HepG2 (cell line): Measurements from ENCODE around the gene MB21D2. TPM values are rescaled to one million over a fixed set of nuclear protein-coding genes. Genes with fewer than 3 reads are reported as not detected.

Experiments used
- ATAC-seq: fragments of 200-7000 bp; cut with Tn5 transposase; 3 replicates; pipeline ENCODE4 v1.9.1; 2020; ENCODE audit warnings: mild to moderate bottlenecking, moderate library complexity
- BruUV-seq: library from RNA; stranded (reverse); fragments of 400-500 nt; replicated peaks from 2 replicates; lab custom pipeline; 2021; lab: Mats Ljungman, UMichigan
- CTCF ChIA-PET: fragments of 300-600 bp; formaldehyde crosslinking; extraction: SDS; loops from one replicate; lab custom pipeline; 2021; ENCODE audit warnings: low total read pairs, inconsistent platforms, low intra/inter-chr PET ratio; lab: Yijun Ruan, JAX
- POLR2A ChIA-PET: fragments of 350-600 bp; sonication (Branson Sonifier 250); formaldehyde crosslinking; loops from one replicate; lab custom pipeline; 2020; ENCODE audit warnings: antibody characterized with exemption, inconsistent platforms; lab: Yijun Ruan, JAX
- DNase-seq: peaks from one replicate; pipeline ENCODE4 v3.0.0-alpha.2; 2015; ENCODE audit warnings: low spot score
- FAIRE-seq: peaks from 3 replicates; lab custom pipeline; 2011; peaks lifted over from hg19 to GRCh38; lab: Jason Lieb, UNC
- H2AFZ ChIP-seq: one replicate; pipeline ENCODE4 v1.6.1; 2011; ENCODE audit warnings: low read length, inconsistent platforms
- H3K27ac ChIP-seq: fragments of 300-600 bp; 3 replicates; pipeline ENCODE4 v1.8.0; 2011; ENCODE audit warnings: mixed run types, mild to moderate bottlenecking, mixed read lengths, low read length, inconsistent platforms; ENCODE audit not compliant: insufficient read depth; ENCODE audit errors: extremely low read length
- H3K27me3 ChIP-seq, 2 experiments: fragments of 200-600 bp in 1 of 2; 2 replicates in 1 of 2; 3 replicates in 1 of 2; pipeline versions ENCODE4 v1.6.0 to v1.8.0; 2011; ENCODE audit warnings: low read length in 2 of 2, mild to moderate bottlenecking in 2 of 2, moderate library complexity in 2 of 2, inconsistent platforms in 1 of 2; ENCODE audit not compliant: insufficient read depth in 2 of 2, control insufficient read depth in 1 of 2
- H3K36me3 ChIP-seq, 2 experiments: fragments of 200-600 bp in 1 of 2; replicated peaks in 1 of 2; 2 replicates in 1 of 2; 3 replicates in 1 of 2; pipeline versions ENCODE4 v1.5.1 to v1.8.0; 2011; ENCODE audit warnings: low read length in 2 of 2, inconsistent platforms in 1 of 2; ENCODE audit not compliant: insufficient read depth in 2 of 2, control insufficient read depth in 1 of 2
- H3K4me1 ChIP-seq: 2 replicates; pipeline ENCODE4 v1.5.1; 2012; ENCODE audit warnings: low read length, inconsistent platforms; ENCODE audit not compliant: insufficient read depth
- H3K4me2 ChIP-seq: 2 replicates; pipeline ENCODE4 v1.6.0; 2011; ENCODE audit warnings: low read depth, low read length, inconsistent platforms
- H3K4me3 ChIP-seq, 3 experiments: fragments of 200-600 bp in 1 of 3; sonication (generic), shearing (Covaris generic) in 1 of 3; replicated peaks in 1 of 3; 2 replicates each; pipeline ENCODE4 v1.5.1; 2011 to 2016; ENCODE audit warnings: low read length in 3 of 3, inconsistent platforms in 2 of 3, low read depth in 2 of 3, mild to moderate bottlenecking in 2 of 3, control low read depth in 1 of 3, mixed read lengths in 1 of 3; ENCODE audit not compliant: insufficient read depth in 1 of 3
- H3K79me2 ChIP-seq: one replicate; pipeline ENCODE4 v1.6.1; 2011; ENCODE audit warnings: low read length, inconsistent platforms; ENCODE audit not compliant: insufficient read depth
- H3K9ac ChIP-seq: 2 replicates; pipeline ENCODE4 v1.6.0; 2011; ENCODE audit warnings: mild to moderate bottlenecking, low read depth, low read length, inconsistent platforms; ENCODE audit not compliant: insufficient read depth
- H3K9me3 ChIP-seq: 2 replicates; pipeline ENCODE4 v1.5.1; 2012; ENCODE audit warnings: mild to moderate bottlenecking, low read length
- H4K20me1 ChIP-seq: 2 replicates; pipeline ENCODE4 v1.6.0; 2011; ENCODE audit warnings: inconsistent platforms, mild to moderate bottlenecking, low read length, moderate library complexity; ENCODE audit not compliant: insufficient read depth
- EEA1 ChIP-seq: sonication (generic); formaldehyde crosslinking; IDR thresholded peaks from 2 replicates; pipeline ENCODE4 v1.5.1; 2020; ENCODE audit warnings: mild to moderate bottlenecking, missing genetic modification reagents, borderline replicate concordance
- JUND ChIP-seq: sonication (generic); formaldehyde crosslinking; IDR thresholded peaks from 2 replicates; pipeline ENCODE4 v1.8.0; 2022; ENCODE audit warnings: mild to moderate bottlenecking, missing genetic modification reagents
- KAT2B ChIP-seq: fragments of 150-350 bp; IDR thresholded peaks from 2 replicates; pipeline ENCODE4 v1.6.1; 2014; ENCODE audit warnings: low read depth, low read length, borderline replicate concordance
- KAT8 ChIP-seq: IDR thresholded peaks from 2 replicates; pipeline ENCODE4 v1.6.1; 2016; ENCODE audit warnings: missing genetic modification reagents, missing compliant biosample characterization
- MBNL3 ChIP-seq: fragments of 250-450 bp; sonication (Bioruptor Pico); conservative IDR thresholded peaks from 2 replicates; pipeline ENCODE4 v1.8.0; 2022; ENCODE audit warnings: mild to moderate bottlenecking, inconsistent platforms
- NBN ChIP-seq: fragments of 450-650 bp; conservative IDR thresholded peaks from 2 replicates; pipeline ENCODE4 v1.6.1; 2017
- NCOA1 ChIP-seq: sonication (generic); formaldehyde crosslinking; IDR thresholded peaks from 2 replicates; pipeline ENCODE4 v1.9.0; 2021; ENCODE audit warnings: missing genetic modification reagents
- PCBP1 ChIP-seq: fragments of 200-400 bp; formaldehyde crosslinking; IDR thresholded peaks from 2 replicates; pipeline ENCODE4 v1.6.1; 2017; ENCODE audit warnings: mild to moderate bottlenecking, low read depth, low read length, borderline replicate concordance
- POGK ChIP-seq: sonication (generic); formaldehyde crosslinking; conservative IDR thresholded peaks from 2 replicates; pipeline ENCODE4 v1.8.0; 2022; ENCODE audit warnings: mild to moderate bottlenecking, moderate library complexity, missing genetic modification reagents
- SKI ChIP-seq: fragments of 450-650 bp; IDR thresholded peaks from one replicate; pipeline ENCODE4 v1.6.1; 2018; ENCODE audit warnings: mild to moderate bottlenecking; ENCODE audit not compliant: partially characterized antibody
- SP2 ChIP-seq: sonication (generic); formaldehyde crosslinking; IDR thresholded peaks from 2 replicates; pipeline ENCODE4 v1.5.1; 2020; ENCODE audit warnings: mild to moderate bottlenecking, missing genetic modification reagents
- ZFP36 ChIP-seq: fragments of 150-350 bp; IDR thresholded peaks from 2 replicates; pipeline ENCODE4 v1.6.1; 2018; ENCODE audit warnings: borderline replicate concordance, low read length, low read depth; ENCODE audit not compliant: partially characterized antibody
- ZNF101 ChIP-seq: sonication (generic); formaldehyde crosslinking; IDR thresholded peaks from 2 replicates; pipeline ENCODE4 v1.4.0; 2020; ENCODE audit warnings: mild to moderate bottlenecking, low read depth, missing genetic modification reagents, borderline replicate concordance
- ZNF224 ChIP-seq: sonication (generic); formaldehyde crosslinking; IDR thresholded peaks from 2 replicates; pipeline ENCODE4 v1.5.0; 2020; ENCODE audit warnings: mild to moderate bottlenecking, missing genetic modification reagents
- ZNF260 ChIP-seq: sonication (generic); formaldehyde crosslinking; IDR thresholded peaks from 2 replicates; pipeline ENCODE4 v1.4.0; 2020; ENCODE audit warnings: missing genetic modification reagents, low read depth, mild to moderate bottlenecking, borderline replicate concordance
- ZNF572 ChIP-seq: sonication (generic); formaldehyde crosslinking; IDR thresholded peaks from 2 replicates; pipeline ENCODE4 v1.5.1; 2020; ENCODE audit warnings: mild to moderate bottlenecking, missing genetic modification reagents
- WGBS: methylation state at CpG from one replicate; pipeline ENCODE4 v1.1.6; 2017; ENCODE audit warnings: low lambda C conversion rate; 5-methylcytosine and 5-hydroxymethylcytosine counted together
- in situ Hi-C: cut with HindIII; loops from 2 replicates; pipeline ENCODE4 v1.10.0; 2017; ENCODE audit warnings: low pct_unique_long_range_greater_than_20kb; ENCODE audit not compliant: extremely low pct_ligation_motif_present
- intact Hi-C: fragments of 100-400 bp; cut with micrococcal nuclease; formaldehyde crosslinking; loops from one replicate; pipeline ENCODE4 v1.10.0; 2022; ENCODE audit not compliant: unreplicated experiment
- polyA plus RNA-seq, 8 experiments: library from polyadenylated mRNA; depleted of rRNA in 3 of 8; stranded (reverse) in 7 of 8; unstranded in 1 of 8; fragments of >200 nt; fragmentation: Illumina TruSeq in 4 of 8; extraction: Trizol in 4 of 8; gene quantifications; 2 replicates each; pipeline versions ENCODE4 v1.2.1 to v1.2.3, GENCODE V29; 2011 to 2016; ENCODE audit warnings: low read depth in 4 of 8, missing spikeins in 1 of 8, mixed read lengths in 1 of 8; ENCODE audit not compliant: insufficient read depth in 1 of 8
- total RNA-seq, 5 experiments: library from RNA; depleted of rRNA; stranded (reverse); fragments of >200 nt; fragmentation: Illumina TruSeq; extraction: Trizol; gene quantifications; 2 replicates each; pipeline ENCODE4 v1.2.3, GENCODE V29; 2016; ENCODE audit warnings: low read depth in 1 of 5

The MB21D2 gene
- total and polyA plus RNA-seq, 2 of the 13 experiments (the other 11 are each of a cell fraction or from before 2014, with no cell fraction given), result 0.90 to 1.6 TPM

- intact Hi-C loops, result no loop called here
These were observed 52.7 kb downstream of the MB21D2 start for GRCh38 chr3:192864941-192865340.

More at GRCh38 chr3:192864941-192865340, 52.7 kb downstream of the MB21D2 start:
- in situ Hi-C loops, result no loop called here
- no TSS peak for BruUV-seq
- ATAC-seq (no peak), FAIRE-seq (no peak), DNase-seq (no peak)
- Histone ChIP-seq H3K4me1 (no peaks in the 10 kb centered on the region), H3K4me2 (no peak overlapping the region), H3K79me2 (no peaks in the 10 kb centered on the region), H3K27ac (no peak overlapping the region), H3K9ac (no peak overlapping the region), H3K36me3 (no peaks in the 10 kb centered on the region), H3K9me3 (no peaks in the 10 kb centered on the region), H3K4me3 (no peak overlapping the region), H3K27me3 (no peaks in the 10 kb centered on the region), H2AFZ (no peak overlapping the region)
- POLR2A ChIA-PET, result no interaction called here
- CTCF ChIA-PET, result no interaction called here
- whole genome bisulfite sequencing, result 93% methylated on average over 3 of the region's 3 CpGs
- TF ChIP-seq ZFP36 (no peak), JUND (CRISPR knock-in tag) (no peak), MBNL3 (no peak), PCBP1 (no peak), ZNF224 (CRISPR knock-in tag) (no peak), POGK (CRISPR knock-in tag) (no peak), KAT8 (no peak), ZNF572 (CRISPR knock-in tag) (no peak), ZNF101 (no peak), EEA1 (CRISPR knock-in tag) (no peak), ZNF260 (no peak), KAT2B (no peak), SKI (no peak), SP2 (CRISPR knock-in tag) (no peak), NCOA1 (CRISPR knock-in tag) (no peak), NBN (no peak)
- TF ChIP-seq, all 625 proteins: peak for 0
- H4K20me1 ChIP-seq, result no peaks in the 10 kb centered on the region
